Skeletal muscle tissue (tissue), 4 donors: ENCODE measurements around the gene SCGB1C1. TPM values are rescaled to one million over a fixed set of nuclear protein-coding genes. Genes with fewer than 3 reads are reported as not detected.

Experiments
- H3K27ac ChIP-seq: one replicate; pipeline ENCODE4 v1.7.0; 2013; ENCODE audit warnings: mild to moderate bottlenecking, low read depth, low read length, inconsistent platforms
- H3K27me3 ChIP-seq, 3 donors: one replicate each; pipeline ENCODE4 v1.7.0; 2013; ENCODE audit warnings: low read length in 3 of 3; ENCODE audit not compliant: control insufficient read depth in 3 of 3, insufficient read depth in 3 of 3
- H3K36me3 ChIP-seq, 3 donors: one replicate each; pipeline ENCODE4 v1.7.0; 2013; ENCODE audit warnings: low read length in 3 of 3; ENCODE audit not compliant: control insufficient read depth in 3 of 3, insufficient read depth in 3 of 3
- H3K4me1 ChIP-seq, 3 donors: one replicate each; pipeline ENCODE4 v1.7.0; 2013; ENCODE audit warnings: low read length in 3 of 3, mild to moderate bottlenecking in 3 of 3; ENCODE audit not compliant: control insufficient read depth in 3 of 3, insufficient read depth in 3 of 3
- H3K4me3 ChIP-seq, 3 donors: one replicate each; pipeline ENCODE4 v1.7.0; 2013; ENCODE audit warnings: low read length in 3 of 3
- H3K9ac ChIP-seq, 3 donors: one replicate each; pipeline ENCODE4 v1.7.0; 2013; ENCODE audit warnings: low read length in 3 of 3, mild to moderate bottlenecking in 3 of 3, moderate library complexity in 2 of 3, low read depth in 1 of 3
- H3K9me3 ChIP-seq, 3 donors: one replicate each; pipeline ENCODE4 v1.7.0; 2013; ENCODE audit warnings: low read length in 3 of 3; ENCODE audit not compliant: control insufficient read depth in 3 of 3
- total RNA-seq: library from RNA; depleted of rRNA; stranded (reverse); fragments of >200 nt; gene quantifications from one replicate; pipeline ENCODE4 v1.2.3, GENCODE V29; 2014
- donor health status: Osteomylitis.

Gene SCGB1C1
- total RNA-seq, 1 donor from 2014 or later = not detected

DNA sequence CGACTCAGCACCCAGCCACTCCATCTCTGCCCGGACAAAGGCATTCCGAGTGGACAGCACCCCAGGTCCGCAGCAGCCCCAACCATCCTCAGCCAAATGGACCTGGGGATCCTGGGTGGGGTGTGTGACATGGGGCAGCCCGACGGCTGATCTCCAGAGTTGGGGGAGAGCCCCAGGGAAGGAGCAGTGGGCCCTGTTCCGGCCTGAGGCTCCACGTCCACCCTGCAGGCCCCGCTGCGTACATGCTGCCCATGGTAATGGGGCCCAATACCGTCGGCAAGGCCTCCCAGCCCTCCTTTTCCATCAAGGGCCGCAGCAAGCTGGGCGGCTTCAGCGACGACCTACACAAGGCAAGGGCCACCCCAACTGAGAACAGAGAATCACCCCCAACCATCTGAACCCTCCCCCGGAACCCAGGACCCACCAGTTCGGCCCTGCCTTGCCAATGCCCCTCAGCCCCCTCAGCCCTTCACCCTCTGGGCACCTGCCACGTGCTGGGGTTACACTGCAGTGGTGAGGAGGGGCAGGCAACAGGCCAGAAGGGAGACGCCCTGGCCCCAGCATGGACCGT, 5.4 kb downstream of the SCGB1C1 start:
- no peak overlapping the region for H3K4me3 ChIP-seq
- peaks cover 16 to 21% (median 21%) of the 10 kb centered on the region in 3 donors for H3K36me3 ChIP-seq
- peaks cover 1 to 4% (median 2%) of the 10 kb centered on the region in 3 donors for H3K4me1 ChIP-seq
- H3K9me3 ChIP-seq = no peaks in the 10 kb centered on the region
- no peak overlapping the region for H3K27ac ChIP-seq
- no peak overlapping the region for H3K9ac ChIP-seq
- no peaks in the 10 kb centered on the region for H3K27me3 ChIP-seq

DNA sequence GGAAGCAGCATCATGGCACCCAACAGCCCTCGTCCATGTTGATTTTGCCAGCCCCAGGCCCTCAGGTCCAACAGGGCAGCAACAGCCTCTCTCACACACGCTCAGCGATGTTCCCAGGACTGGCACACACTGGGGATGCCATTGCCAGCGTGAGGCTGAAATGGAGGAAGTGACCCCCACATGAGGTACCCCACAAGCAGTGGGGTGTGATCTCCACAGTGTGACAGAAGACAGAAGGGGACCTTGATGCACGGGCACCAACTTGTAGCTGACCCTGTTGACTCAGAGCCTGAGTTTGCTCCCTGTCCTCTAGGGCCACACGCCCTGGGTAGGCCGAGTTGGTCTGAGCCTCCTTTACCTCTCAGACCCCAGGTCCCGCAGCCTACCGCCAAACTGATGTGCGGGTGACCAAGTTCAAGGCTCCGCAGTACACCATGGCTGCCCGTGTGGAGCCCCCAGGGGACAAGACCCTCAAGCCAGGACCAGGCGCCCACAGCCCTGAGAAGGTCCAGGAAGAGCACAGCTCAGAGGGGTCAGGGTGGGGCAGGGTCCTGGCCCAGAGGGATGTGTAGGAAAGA, 6.2 kb downstream of the SCGB1C1 start:
- Histone ChIP-seq H3K9me3 (no peaks in the 10 kb centered on the region), H3K9ac (no peak overlapping the region), H3K4me3 (no peak overlapping the region), H3K27me3 (no peaks in the 10 kb centered on the region), H3K27ac (no peak overlapping the region), H3K4me1 (peaks cover 7 to 11% (median 9%) of the 10 kb centered on the region in 3 donors), H3K36me3 (peaks cover 24 to 28% (median 28%) of the 10 kb centered on the region in 3 donors)

DNA sequence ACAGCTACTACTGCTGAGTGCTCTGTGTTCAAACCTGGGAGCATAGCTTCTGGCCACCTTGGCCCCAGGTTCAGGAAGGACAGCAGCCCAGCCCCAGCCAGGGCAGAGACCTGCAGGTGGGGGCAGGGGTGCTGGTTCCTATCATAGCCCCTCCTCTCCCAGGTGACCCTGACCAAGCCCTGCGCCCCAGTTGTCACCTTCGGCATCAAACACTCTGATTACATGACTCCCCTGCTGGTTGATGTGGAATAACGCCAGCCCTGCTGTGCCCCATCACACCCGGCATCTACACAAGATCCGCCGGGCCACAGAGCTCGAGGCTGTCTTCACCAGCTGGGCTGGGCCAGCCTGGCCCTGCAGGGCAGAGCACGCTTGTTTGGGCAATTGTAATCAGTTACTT, 6.9 kb downstream of the SCGB1C1 start:
- Histone ChIP-seq H3K27ac (no peak overlapping the region), H3K9me3 (no peaks in the 10 kb centered on the region), H3K9ac (no peak overlapping the region), H3K27me3 (no peaks in the 10 kb centered on the region), H3K4me3 (no peak overlapping the region), H3K36me3 (peaks cover 31 to 35% (median 34%) of the 10 kb centered on the region in 3 donors), H3K4me1 (peaks cover 11 to 18% (median 11%) of the 10 kb centered on the region in 3 donors)

GRCh38 chr11:200224-201003, 7.5 kb downstream of the SCGB1C1 start:
- Histone ChIP-seq H3K9me3 (no peaks in the 10 kb centered on the region), H3K4me3 (no peak overlapping the region), H3K36me3 (peaks cover 37 to 41% (median 40%) of the 10 kb centered on the region in 3 donors), H3K4me1 (peaks cover 15 to 25% (median 16%) of the 10 kb centered on the region in 3 donors), H3K27me3 (no peaks in the 10 kb centered on the region), H3K9ac (no peak overlapping the region), H3K27ac (no peak overlapping the region)

GRCh38 chr11:201966-202365, 9.1 kb downstream of the SCGB1C1 start:
- Histone ChIP-seq H3K4me1 (peaks cover 27 to 40% (median 31%) of the 10 kb centered on the region in 3 donors), H3K36me3 (peaks cover 39 to 46% (median 44%) of the 10 kb centered on the region in 3 donors), H3K27ac (no peak overlapping the region), H3K4me3 (no peak overlapping the region), H3K9me3 (no peaks in the 10 kb centered on the region), H3K9ac (no peak overlapping the region), H3K27me3 (no peaks in the 10 kb centered on the region)

DNA sequence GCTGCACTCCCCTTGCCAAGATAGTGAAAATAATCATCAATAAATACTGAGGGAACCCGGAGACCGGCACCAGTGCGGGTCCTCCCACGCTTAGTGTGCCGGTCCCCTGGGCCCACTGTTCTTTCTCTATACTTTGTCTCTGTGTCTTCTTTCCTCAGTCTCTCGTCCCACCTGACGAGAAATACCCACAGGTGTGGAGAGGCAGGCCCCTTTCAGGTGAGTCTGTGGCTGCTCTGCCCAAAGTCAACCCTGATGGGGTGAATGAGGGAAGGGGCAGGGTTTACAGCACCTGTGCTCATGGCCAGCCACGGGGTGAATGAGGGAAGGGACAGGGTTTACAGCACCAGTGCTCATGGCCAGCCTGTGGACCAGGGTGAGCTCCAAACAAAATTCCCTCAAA, 9.6 kb downstream of the SCGB1C1 start:
- no peak overlapping the region for H3K4me3 ChIP-seq
- no peaks in the 10 kb centered on the region for H3K9me3 ChIP-seq
- no peaks in the 10 kb centered on the region for H3K27me3 ChIP-seq
- H3K36me3 ChIP-seq = peaks cover 39 to 47% (median 44%) of the 10 kb centered on the region in 3 donors
- H3K4me1 ChIP-seq = peaks cover 27 to 40% (median 31%) of the 10 kb centered on the region in 3 donors
- H3K27ac ChIP-seq = no peak overlapping the region
- H3K9ac ChIP-seq = peak overlapping the region in 1 of 3 donors; percentile 16

- Histone ChIP-seq H3K4me3 (no peak overlapping the region), H3K9ac (peak overlapping the region in 1 of 3 donors; percentile 33), H3K36me3 (peaks cover 39 to 47% (median 44%) of the 10 kb centered on the region in 3 donors), H3K9me3 (no peaks in the 10 kb centered on the region), H3K4me1 (peaks cover 33 to 45% (median 35%) of the 10 kb centered on the region in 3 donors), H3K27me3 (no peaks in the 10 kb centered on the region), H3K27ac (no peak overlapping the region)
Observed at GRCh38 chr11:203056-203944, 10.4 kb downstream of the SCGB1C1 start.

GRCh38 chr11:203945-204586, 11.2 kb downstream of the SCGB1C1 start:
- Histone ChIP-seq H3K9ac (peak overlapping the region in 2 of 3 donors; percentile 33), H3K27ac (no peak overlapping the region), H3K27me3 (no peaks in the 10 kb centered on the region), H3K36me3 (peaks cover 39 to 47% (median 44%) of the 10 kb centered on the region in 3 donors), H3K4me1 (peaks cover 35 to 47% (median 37%) of the 10 kb centered on the region in 3 donors), H3K4me3 (no peak overlapping the region), H3K9me3 (no peaks in the 10 kb centered on the region)

- H3K9ac ChIP-seq = peak overlapping the region in 1 of 3 donors; percentile 99
- H3K36me3 ChIP-seq = peaks cover 41 to 52% (median 44%) of the 10 kb centered on the region in 3 donors
Observed at GRCh38 chr11:204587-205109, 11.8 kb downstream of the SCGB1C1 start.

More at GRCh38 chr11:204587-205109, 11.8 kb downstream of the SCGB1C1 start:
- no peaks in the 10 kb centered on the region for H3K27me3 ChIP-seq
- H3K4me1 ChIP-seq = peaks cover 41 to 53% (median 42%) of the 10 kb centered on the region in 3 donors
- H3K9me3 ChIP-seq = no peaks in the 10 kb centered on the region
- H3K27ac ChIP-seq = no peak overlapping the region
- no peak overlapping the region for H3K4me3 ChIP-seq
